HepG2 (cell line): ENCODE measurements around the gene RGS14. TPM values are rescaled to one million over a fixed set of nuclear protein-coding genes. Genes with fewer than 3 reads are reported as not detected.
A peak's percentile ranks its signal among the peaks of the same experiment; 100 is the strongest.

ENCODE experiments used
- BRCA1 ChIP-seq: sonication (generic); formaldehyde crosslinking; IDR thresholded peaks from 2 replicates; pipeline ENCODE4 v1.4.0; 2020; ENCODE audit warnings: missing genetic modification reagents
- DBP ChIP-seq: sonication (generic); formaldehyde crosslinking; IDR thresholded peaks from 2 replicates; pipeline ENCODE4 v1.4.0; 2020; ENCODE audit warnings: missing genetic modification reagents; ENCODE audit errors: not compliant biosample characterization
- DPF2 ChIP-seq: sonication (generic); formaldehyde crosslinking; IDR thresholded peaks from 2 replicates; pipeline ENCODE4 v1.4.0; 2020; ENCODE audit warnings: mild to moderate bottlenecking, low read depth, missing genetic modification reagents, borderline replicate concordance
- FIP1L1 ChIP-seq: fragments of 200-400 bp; formaldehyde crosslinking; IDR thresholded peaks from 2 replicates; pipeline ENCODE4 v1.6.1; 2018; ENCODE audit warnings: low read depth, mild to moderate bottlenecking, low read length, moderate library complexity, borderline replicate concordance; ENCODE audit not compliant: insufficient read depth
- FOXA1 ChIP-seq, 2 experiments: fragments of 450-650 bp in 1 of 2; sonication (generic) in 1 of 2; formaldehyde crosslinking in 1 of 2; IDR thresholded peaks; 2 replicates each; pipeline versions ENCODE4 v1.4.0 to v1.6.1; 2016 to 2020; ENCODE audit warnings: missing genetic modification reagents in 1 of 2
- GLMP ChIP-seq: sonication (generic); formaldehyde crosslinking; IDR thresholded peaks from 2 replicates; pipeline ENCODE4 v1.9.0; 2021; ENCODE audit warnings: missing genetic modification reagents, mild to moderate bottlenecking, borderline replicate concordance
- NFYC ChIP-seq: IDR thresholded peaks from 2 replicates; pipeline ENCODE4 v1.6.1; 2016; ENCODE audit warnings: missing genetic modification reagents, missing compliant biosample characterization
- SAFB2 ChIP-seq: sonication (generic); formaldehyde crosslinking; IDR thresholded peaks from 2 replicates; pipeline ENCODE4 v1.5.1; 2020; ENCODE audit warnings: missing genetic modification reagents, low read depth, mild to moderate bottlenecking, borderline replicate concordance
- SALL2 ChIP-seq: sonication (generic); formaldehyde crosslinking; IDR thresholded peaks from 2 replicates; pipeline ENCODE4 v1.8.1; 2023; ENCODE audit warnings: mild to moderate bottlenecking, missing genetic modification reagents, inconsistent platforms
- SP140L ChIP-seq: sonication (generic); formaldehyde crosslinking; IDR thresholded peaks from 2 replicates; pipeline ENCODE4 v1.4.0; 2020; ENCODE audit warnings: missing genetic modification reagents, borderline replicate concordance
- TSC22D2 ChIP-seq: sonication (generic); formaldehyde crosslinking; IDR thresholded peaks from 2 replicates; pipeline ENCODE4 v1.5.1; 2020; ENCODE audit warnings: missing genetic modification reagents, mild to moderate bottlenecking, borderline replicate concordance
- ZBTB8A ChIP-seq: sonication (generic); formaldehyde crosslinking; IDR thresholded peaks from 2 replicates; pipeline ENCODE4 v1.4.0; 2020; ENCODE audit warnings: mild to moderate bottlenecking, low read depth, missing genetic modification reagents, borderline replicate concordance
- ZEB1 ChIP-seq: IDR thresholded peaks from 2 replicates; pipeline ENCODE4 v1.6.1; 2012; ENCODE audit warnings: mild to moderate bottlenecking, low read depth, inconsistent platforms; ENCODE audit not compliant: insufficient replicate concordance
- ZFP62 ChIP-seq: sonication (generic); formaldehyde crosslinking; IDR thresholded peaks from 2 replicates; pipeline ENCODE4 v1.4.0; 2020; ENCODE audit warnings: missing genetic modification reagents
- ZNF253 ChIP-seq: sonication (generic); formaldehyde crosslinking; IDR thresholded peaks from 2 replicates; pipeline ENCODE4 v1.8.0; 2022; ENCODE audit warnings: mild to moderate bottlenecking, missing genetic modification reagents, borderline replicate concordance
- ZNF556 ChIP-seq: sonication (generic); formaldehyde crosslinking; IDR thresholded peaks from 2 replicates; pipeline ENCODE4 v1.4.0; 2020; ENCODE audit warnings: mild to moderate bottlenecking, missing genetic modification reagents, borderline replicate concordance
- ZNF672 ChIP-seq: sonication (generic); formaldehyde crosslinking; IDR thresholded peaks from 2 replicates; pipeline ENCODE4 v1.8.1; 2022; ENCODE audit warnings: missing genetic modification reagents
- ZNF773 ChIP-seq: sonication (generic); formaldehyde crosslinking; IDR thresholded peaks from 2 replicates; pipeline ENCODE4 v1.4.0; 2020; ENCODE audit warnings: missing genetic modification reagents, borderline replicate concordance
- ZNF775 ChIP-seq: sonication (generic); formaldehyde crosslinking; IDR thresholded peaks from 2 replicates; pipeline ENCODE4 v1.4.0; 2020; ENCODE audit warnings: missing genetic modification reagents, mild to moderate bottlenecking, moderate library complexity, borderline replicate concordance
- polyA plus RNA-seq, 8 experiments: library from polyadenylated mRNA; depleted of rRNA in 3 of 8; stranded (reverse) in 7 of 8; unstranded in 1 of 8; fragments of >200 nt; fragmentation: Illumina TruSeq in 4 of 8; extraction: Trizol in 4 of 8; gene quantifications; 2 replicates each; pipeline versions ENCODE4 v1.2.1 to v1.2.3, GENCODE V29; 2011 to 2016; ENCODE audit warnings: low read depth in 4 of 8, missing spikeins in 1 of 8, mixed read lengths in 1 of 8; ENCODE audit not compliant: insufficient read depth in 1 of 8
- total RNA-seq, 5 experiments: library from RNA; depleted of rRNA; stranded (reverse); fragments of >200 nt; fragmentation: Illumina TruSeq; extraction: Trizol; gene quantifications; 2 replicates each; pipeline ENCODE4 v1.2.3, GENCODE V29; 2016; ENCODE audit warnings: low read depth in 1 of 5
- TF ChIP-seq, protein P1 (sequence below): sonication (generic); formaldehyde crosslinking; conservative IDR thresholded peaks from 2 replicates; pipeline ENCODE4 v1.5.0; 2020; ENCODE audit warnings: missing genetic modification reagents

Gene RGS14
- total and polyA plus RNA-seq, 2 of the 13 experiments (the other 11 are each of a cell fraction or from before 2014, with no cell fraction given), result 11.1 to 17.2 TPM

- 0 out of 2 replicates have a peak, but pooled peaks have one; percentile 17 for TF ChIP-seq BRCA1 (CRISPR knock-in tag)
- no peak for TF ChIP-seq ZNF672 (CRISPR knock-in tag)
- TF ChIP-seq ZFP62, result no peak
- TF ChIP-seq ZNF556 (CRISPR knock-in tag), result no peak
- TF ChIP-seq SAFB2 (CRISPR knock-in tag), result no peak
- TF ChIP-seq TSC22D2 (CRISPR knock-in tag), result no peak
- TF ChIP-seq, protein P1, sequence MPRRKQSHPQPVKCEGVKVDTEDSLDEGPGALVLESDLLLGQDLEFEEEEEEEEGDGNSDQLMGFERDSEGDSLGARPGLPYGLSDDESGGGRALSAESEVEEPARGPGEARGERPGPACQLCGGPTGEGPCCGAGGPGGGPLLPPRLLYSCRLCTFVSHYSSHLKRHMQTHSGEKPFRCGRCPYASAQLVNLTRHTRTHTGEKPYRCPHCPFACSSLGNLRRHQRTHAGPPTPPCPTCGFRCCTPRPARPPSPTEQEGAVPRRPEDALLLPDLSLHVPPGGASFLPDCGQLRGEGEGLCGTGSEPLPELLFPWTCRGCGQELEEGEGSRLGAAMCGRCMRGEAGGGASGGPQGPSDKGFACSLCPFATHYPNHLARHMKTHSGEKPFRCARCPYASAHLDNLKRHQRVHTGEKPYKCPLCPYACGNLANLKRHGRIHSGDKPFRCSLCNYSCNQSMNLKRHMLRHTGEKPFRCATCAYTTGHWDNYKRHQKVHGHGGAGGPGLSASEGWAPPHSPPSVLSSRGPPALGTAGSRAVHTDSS (CRISPR knock-in tag), result no peak
- peak; percentile 29; the same call in 1 of the 2 replicates for TF ChIP-seq NFYC
- no peak for TF ChIP-seq ZNF775 (CRISPR knock-in tag)
- TF ChIP-seq ZNF773 (CRISPR knock-in tag), result no peak
- no peak for TF ChIP-seq ZNF253 (CRISPR knock-in tag)
- no peak for TF ChIP-seq DPF2 (CRISPR knock-in tag)
- TF ChIP-seq SP140L (CRISPR knock-in tag), result no peak
- TF ChIP-seq ZBTB8A (CRISPR knock-in tag), result no peak
- no peak for TF ChIP-seq GLMP (CRISPR knock-in tag)
- no peak for TF ChIP-seq ZEB1
- TF ChIP-seq DBP (CRISPR knock-in tag), result no peak
- no peak for TF ChIP-seq FOXA1 (IDR thresholded peaks at IDR 0.05)
- TF ChIP-seq FOXA1 (CRISPR knock-in tag; IDR thresholded peaks at IDR 0.05), result no peak
- no peak for TF ChIP-seq FIP1L1
- no peak for TF ChIP-seq SALL2 (CRISPR knock-in tag)
Observed at GRCh38 chr5:177370488-177371119, 12.9 kb downstream of the RGS14 start (continued).
